ENCODE data around the gene FCAR. TPM values are rescaled to one million over a fixed set of nuclear protein-coding genes. Genes with fewer than 3 reads are reported as not detected.
"Not testable (repeated sequence)": the region's sequence is repeated elsewhere in the genome, so short reads cannot be mapped to it uniquely, and the experiment has no call there.

The FCAR gene
- polyA plus RNA-seq (2012; rRNA removed): not detected in 2 replicates
- not detected in 2 replicates for polyA plus RNA-seq (2012; cell fraction: cytosol; rRNA removed)
- not detected in 2 replicates for polyA plus RNA-seq (2012; cell fraction: nucleus; rRNA removed)

DNA sequence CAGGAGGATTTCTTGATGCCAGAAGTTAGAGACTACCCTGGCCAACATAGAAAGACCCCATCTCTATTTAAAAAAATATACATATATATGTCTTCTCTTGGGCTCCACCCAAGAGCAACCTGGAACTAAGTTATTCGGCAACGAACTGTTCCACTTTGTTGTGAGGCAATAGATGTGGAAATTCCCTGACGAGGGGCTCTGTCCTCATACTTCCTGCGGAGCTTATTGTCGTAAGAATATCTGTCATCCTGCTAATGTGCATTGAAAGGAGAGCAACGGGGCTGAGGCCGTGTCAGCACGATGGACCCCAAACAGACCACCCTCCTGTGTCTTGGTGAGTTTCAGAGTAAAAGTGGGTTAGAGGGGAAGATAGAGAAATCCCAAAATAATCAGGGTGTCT, at the start of gene FCAR:
Gene FCAR, plus strand, starts transcription at position 246 of the 400 bp plus-strand sequence. Its CDS starts 55 bp downstream, at position 301.
- 9% methylated on average over 8 of the region's 8 CpGs for WGBS (ENCODE audit: low lambda C conversion rate)
- H3K4me3 ChIP-seq (ENCODE audit: low read depth in 2 of 2, low read length in 1 of 2): no peak within 1 kb of the TSS
- no peaks in the 10 kb centered on the region for H3K4me1 ChIP-seq (ENCODE audit: control insufficient read depth in 1 of 2, insufficient read depth in 2 of 2, low read depth in 1 of 2, low read length in 1 of 2)
- TF ChIP-seq FOXM1 (IDR thresholded peaks at IDR 0.05; ENCODE audit: low read depth) (no peak), RXRA (IDR thresholded peaks at IDR 0.05; ENCODE audit: borderline replicate concordance, low read depth) (no peak), POLR2AphosphoS5 (IDR thresholded peaks at IDR 0.05; ENCODE audit: low read depth, low read length) (no peak), FOXJ3 (CRISPR knock-in tag; IDR thresholded peaks at IDR 0.05) (no peak), SIN3A (IDR thresholded peaks at IDR 0.05; ENCODE audit: borderline replicate concordance, low read depth, low read length) (no peak), RFX5 (IDR thresholded peaks at IDR 0.05; ENCODE audit: low read length) (no peak), YY1 (IDR thresholded peaks at IDR 0.05; ENCODE audit: low read depth) (no peak), GABPA (IDR thresholded peaks at IDR 0.05; ENCODE audit: low read depth) (no peak), RAD21 (IDR thresholded peaks at IDR 0.05; ENCODE audit: low read length) (no peak), EZH2phosphoT487 (IDR thresholded peaks at IDR 0.05; ENCODE audit: borderline replicate concordance, low read depth) (no peak), TAF1 (IDR thresholded peaks at IDR 0.05; ENCODE audit: borderline replicate concordance, low read depth, low read length) (no peak), TCF12 (IDR thresholded peaks at IDR 0.05) (no peak), NRF1 (IDR thresholded peaks at IDR 0.05; ENCODE audit: low read depth, low read length) (no peak)
- TF ChIP-seq, protein P1, sequence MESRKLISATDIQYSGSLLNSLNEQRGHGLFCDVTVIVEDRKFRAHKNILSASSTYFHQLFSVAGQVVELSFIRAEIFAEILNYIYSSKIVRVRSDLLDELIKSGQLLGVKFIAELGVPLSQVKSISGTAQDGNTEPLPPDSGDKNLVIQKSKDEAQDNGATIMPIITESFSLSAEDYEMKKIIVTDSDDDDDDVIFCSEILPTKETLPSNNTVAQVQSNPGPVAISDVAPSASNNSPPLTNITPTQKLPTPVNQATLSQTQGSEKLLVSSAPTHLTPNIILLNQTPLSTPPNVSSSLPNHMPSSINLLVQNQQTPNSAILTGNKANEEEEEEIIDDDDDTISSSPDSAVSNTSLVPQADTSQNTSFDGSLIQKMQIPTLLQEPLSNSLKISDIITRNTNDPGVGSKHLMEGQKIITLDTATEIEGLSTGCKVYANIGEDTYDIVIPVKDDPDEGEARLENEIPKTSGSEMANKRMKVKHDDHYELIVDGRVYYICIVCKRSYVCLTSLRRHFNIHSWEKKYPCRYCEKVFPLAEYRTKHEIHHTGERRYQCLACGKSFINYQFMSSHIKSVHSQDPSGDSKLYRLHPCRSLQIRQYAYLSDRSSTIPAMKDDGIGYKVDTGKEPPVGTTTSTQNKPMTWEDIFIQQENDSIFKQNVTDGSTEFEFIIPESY (IDR thresholded peaks at IDR 0.05; ENCODE audit: borderline replicate concordance, low read depth): no peak
- TF ChIP-seq, protein P2, sequence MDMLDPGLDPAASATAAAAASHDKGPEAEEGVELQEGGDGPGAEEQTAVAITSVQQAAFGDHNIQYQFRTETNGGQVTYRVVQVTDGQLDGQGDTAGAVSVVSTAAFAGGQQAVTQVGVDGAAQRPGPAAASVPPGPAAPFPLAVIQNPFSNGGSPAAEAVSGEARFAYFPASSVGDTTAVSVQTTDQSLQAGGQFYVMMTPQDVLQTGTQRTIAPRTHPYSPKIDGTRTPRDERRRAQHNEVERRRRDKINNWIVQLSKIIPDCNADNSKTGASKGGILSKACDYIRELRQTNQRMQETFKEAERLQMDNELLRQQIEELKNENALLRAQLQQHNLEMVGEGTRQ (IDR thresholded peaks at IDR 0.05; ENCODE audit: borderline replicate concordance, low read depth, low read length): no peak
- TF ChIP-seq, protein P3, sequence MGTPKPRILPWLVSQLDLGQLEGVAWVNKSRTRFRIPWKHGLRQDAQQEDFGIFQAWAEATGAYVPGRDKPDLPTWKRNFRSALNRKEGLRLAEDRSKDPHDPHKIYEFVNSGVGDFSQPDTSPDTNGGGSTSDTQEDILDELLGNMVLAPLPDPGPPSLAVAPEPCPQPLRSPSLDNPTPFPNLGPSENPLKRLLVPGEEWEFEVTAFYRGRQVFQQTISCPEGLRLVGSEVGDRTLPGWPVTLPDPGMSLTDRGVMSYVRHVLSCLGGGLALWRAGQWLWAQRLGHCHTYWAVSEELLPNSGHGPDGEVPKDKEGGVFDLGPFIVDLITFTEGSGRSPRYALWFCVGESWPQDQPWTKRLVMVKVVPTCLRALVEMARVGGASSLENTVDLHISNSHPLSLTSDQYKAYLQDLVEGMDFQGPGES (IDR thresholded peaks at IDR 0.05; ENCODE audit: low read depth, low read length): no peak
- TF ChIP-seq, protein P4, sequence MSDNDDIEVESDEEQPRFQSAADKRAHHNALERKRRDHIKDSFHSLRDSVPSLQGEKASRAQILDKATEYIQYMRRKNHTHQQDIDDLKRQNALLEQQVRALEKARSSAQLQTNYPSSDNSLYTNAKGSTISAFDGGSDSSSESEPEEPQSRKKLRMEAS (IDR thresholded peaks at IDR 0.05; ENCODE audit: low read depth): no peak
- H3K27me3 ChIP-seq (ENCODE audit: insufficient read depth): peaks cover 9% of the 10 kb centered on the region; the same call in 1 of the 2 replicates
- H2AFZ ChIP-seq (ENCODE audit: low read depth): no peak within 1 kb of the TSS
- H3K9me2 ChIP-seq: no peaks in the 10 kb centered on the region
- H3K9ac ChIP-seq: no peak within 1 kb of the TSS
- H3K36me3 ChIP-seq (replicated peaks in 1 of 2; ENCODE audit: control insufficient read depth in 1 of 2, insufficient read depth in 2 of 2, low read length in 1 of 2): no peaks in the 10 kb centered on the region
- ChIA-PET POLR2A (no interaction called here), CTCF (no interaction called here)
- no peaks in the 10 kb centered on the region for H3F3A ChIP-seq (replicated peaks; ENCODE audit: insufficient read depth)
- no peaks in the 10 kb centered on the region for H3K9me3 ChIP-seq
- no peaks in the 10 kb centered on the region for H4K20me1 ChIP-seq (ENCODE audit: insufficient read depth)
- no peak for DNase-seq
- no peak within 1 kb of the TSS for H3K4me2 ChIP-seq
- H3K79me2 ChIP-seq (ENCODE audit: insufficient read depth): no peaks in the 10 kb centered on the region
- no peak within 1 kb of the TSS for H3K27ac ChIP-seq (ENCODE audit: low read depth in 2 of 2, low read length in 1 of 2)

DNA sequence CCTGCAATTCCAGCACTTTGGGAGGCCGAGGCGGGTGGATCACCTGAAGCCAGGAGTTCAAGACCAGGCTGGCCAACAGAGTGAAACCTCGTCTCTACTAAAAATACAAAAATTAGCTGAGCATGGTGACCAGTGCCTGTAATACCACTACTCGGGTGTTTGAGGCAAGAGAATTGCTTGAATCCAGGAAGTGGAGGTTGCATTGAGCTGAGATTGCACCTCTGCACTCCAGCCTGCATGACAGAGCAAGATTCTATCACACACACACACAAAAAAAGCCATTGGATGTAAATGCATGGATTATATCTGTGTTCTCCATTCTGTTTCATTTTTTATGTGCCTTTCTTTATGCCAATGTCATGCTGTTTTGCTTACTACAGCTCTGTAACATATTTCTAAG, 49.6 kb upstream of the FCAR start:
- H3K9me3 ChIP-seq; H3K36me3 ChIP-seq (replicated peaks in 1 of 2; ENCODE audit: control insufficient read depth in 1 of 2, insufficient read depth in 2 of 2, low read length in 1 of 2); H3K4me3 ChIP-seq (ENCODE audit: low read depth in 2 of 2, low read length in 1 of 2); H3K27ac ChIP-seq (ENCODE audit: low read depth in 2 of 2, low read length in 1 of 2); DNase-seq; H3K27me3 ChIP-seq (ENCODE audit: insufficient read depth); H3K4me1 ChIP-seq (ENCODE audit: control insufficient read depth in 1 of 2, insufficient read depth in 2 of 2, low read depth in 1 of 2, low read length in 1 of 2); H3K9me2 ChIP-seq; H3K9ac ChIP-seq; CTCF ChIA-PET; H2AFZ ChIP-seq (ENCODE audit: low read depth); H3K79me2 ChIP-seq (ENCODE audit: insufficient read depth); H3K4me2 ChIP-seq; POLR2A ChIA-PET; H4K20me1 ChIP-seq (ENCODE audit: insufficient read depth); H3F3A ChIP-seq (replicated peaks; ENCODE audit: insufficient read depth): not testable (repeated sequence)
- 0% methylated on average over 4 of the region's 4 CpGs for WGBS (ENCODE audit: low lambda C conversion rate)

DNA sequence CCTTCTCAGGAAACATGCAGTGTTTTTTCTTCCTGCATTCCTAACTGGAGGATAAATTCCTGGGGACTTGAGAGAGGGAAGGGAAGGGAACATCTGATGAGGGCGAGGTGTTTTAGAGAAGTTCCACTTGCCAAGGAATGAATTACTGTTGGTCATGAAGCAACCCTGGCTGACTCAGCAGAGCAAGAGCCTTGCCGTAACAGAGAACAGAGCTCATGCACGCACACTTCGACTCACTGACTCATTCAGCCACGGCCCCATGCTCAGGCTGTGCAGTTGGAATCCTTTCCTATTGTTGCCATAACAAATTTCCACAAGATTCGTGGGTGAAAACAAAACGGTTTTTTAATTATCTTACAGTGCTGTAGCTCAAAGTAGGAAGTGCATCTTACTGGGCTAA, 48.7 kb upstream of the FCAR start:
- H3K36me3 ChIP-seq (replicated peaks in 1 of 2; ENCODE audit: control insufficient read depth in 1 of 2, insufficient read depth in 2 of 2, low read length in 1 of 2); POLR2A ChIA-PET; CTCF ChIA-PET; H2AFZ ChIP-seq (ENCODE audit: low read depth); H3K4me1 ChIP-seq (ENCODE audit: control insufficient read depth in 1 of 2, insufficient read depth in 2 of 2, low read depth in 1 of 2, low read length in 1 of 2); H3K9ac ChIP-seq; DNase-seq; H3K9me2 ChIP-seq; H3K4me3 ChIP-seq (ENCODE audit: low read depth in 2 of 2, low read length in 1 of 2); H4K20me1 ChIP-seq (ENCODE audit: insufficient read depth); H3K9me3 ChIP-seq; H3K4me2 ChIP-seq; H3K79me2 ChIP-seq (ENCODE audit: insufficient read depth); H3K27me3 ChIP-seq (ENCODE audit: insufficient read depth); H3F3A ChIP-seq (replicated peaks; ENCODE audit: insufficient read depth); H3K27ac ChIP-seq (ENCODE audit: low read depth in 2 of 2, low read length in 1 of 2): not testable (repeated sequence)
- WGBS (ENCODE audit: low lambda C conversion rate): 2% methylated on average over 7 of the region's 7 CpGs
